SK-N-SH (cell line): ENCODE data around the gene TEAD1. TPM values are rescaled to one million over a fixed set of nuclear protein-coding genes. Genes with fewer than 3 reads are reported as not detected.

Source experiments
- CTCF ChIA-PET: fragments of 300-600, 350-600 bp; formaldehyde crosslinking; extraction: SDS; loops from one replicate; lab custom pipeline; 2021; lab: Yijun Ruan, JAX
- POLR2A ChIA-PET: fragments of 350-600 bp; sonication (Branson Sonifier 250); formaldehyde crosslinking; extraction: SDS; loops from one replicate; lab custom pipeline; 2020; ENCODE audit warnings: antibody characterized with exemption, inconsistent platforms; lab: Yijun Ruan, JAX
- DNase-seq: peaks from one replicate; pipeline ENCODE4 v3.0.0; 2012
- H2AFZ ChIP-seq: fragments of 200-600 bp; sonication (generic); 2 replicates; pipeline ENCODE4 v1.8.1; 2016; ENCODE audit warnings: antibody characterized with exemption, mild to moderate bottlenecking, low read depth
- H3F3A ChIP-seq: fragments of 200-600 bp; sonication (generic); replicated peaks from 2 replicates; pipeline ENCODE3; 2016; ENCODE audit warnings: antibody characterized with exemption, mild to moderate bottlenecking; ENCODE audit not compliant: insufficient read depth
- H3K27ac ChIP-seq, 2 experiments: fragments of 200-500 bp in 1 of 2; fragments of 200-600 bp in 1 of 2; sonication (Bioruptor generic) in 1 of 2; sonication (generic), shearing (Covaris generic) in 1 of 2; 2 replicates each; pipeline versions ENCODE4 v1.5.1 to v1.6.1; 2014 to 2016; ENCODE audit warnings: low read depth in 2 of 2, inconsistent platforms in 1 of 2, low read length in 1 of 2, mild to moderate bottlenecking in 1 of 2, mixed read lengths in 1 of 2
- H3K27me3 ChIP-seq: fragments of 200-600 bp; sonication (generic), shearing (Covaris generic); 2 replicates; pipeline ENCODE4 v1.6.1; 2016; ENCODE audit warnings: mixed run types; ENCODE audit not compliant: insufficient read depth
- H3K36me3 ChIP-seq, 2 experiments: fragments of 200-500 bp in 1 of 2; fragments of 200-600 bp in 1 of 2; sonication (Bioruptor generic) in 1 of 2; sonication (generic) in 1 of 2; replicated peaks in 1 of 2; 2 replicates each; pipeline versions ENCODE3 to v1.5.1; 2014 to 2016; ENCODE audit warnings: low read length in 1 of 2, mild to moderate bottlenecking in 1 of 2; ENCODE audit not compliant: insufficient read depth in 2 of 2, control insufficient read depth in 1 of 2
- H3K4me1 ChIP-seq, 2 experiments: fragments of 200-500 bp in 1 of 2; fragments of 200-600 bp in 1 of 2; sonication (Bioruptor generic) in 1 of 2; sonication (generic), shearing (Covaris generic) in 1 of 2; 2 replicates each; pipeline versions ENCODE4 v1.5.1 to v1.6.1; 2014 to 2016; ENCODE audit warnings: low read depth in 1 of 2, low read length in 1 of 2, mixed run types in 1 of 2; ENCODE audit not compliant: insufficient read depth in 2 of 2, control insufficient read depth in 1 of 2
- H3K4me2 ChIP-seq: fragments of 200-600 bp; sonication (generic), shearing (Covaris generic); 2 replicates; pipeline ENCODE4 v1.6.1; 2017; ENCODE audit warnings: mixed run types
- H3K4me3 ChIP-seq, 2 experiments: fragments of 200-500 bp in 1 of 2; fragments of 200-600 bp in 1 of 2; sonication (Bioruptor generic) in 1 of 2; sonication (generic), shearing (Covaris generic) in 1 of 2; 2 replicates each; pipeline versions ENCODE4 v1.5.1 to v1.8.1; 2014 to 2016; ENCODE audit warnings: low read depth in 2 of 2, inconsistent platforms in 1 of 2, low read length in 1 of 2, mild to moderate bottlenecking in 1 of 2, mixed read lengths in 1 of 2, moderate library complexity in 1 of 2
- H3K79me2 ChIP-seq: fragments of 200-600 bp; sonication (generic); 2 replicates; pipeline ENCODE4 v1.8.1; 2017; ENCODE audit warnings: mild to moderate bottlenecking; ENCODE audit not compliant: insufficient read depth
- H3K9ac ChIP-seq: fragments of 200-600 bp; sonication (generic); 2 replicates; pipeline ENCODE4 v1.6.1; 2017; ENCODE audit warnings: mixed run types
- H3K9me2 ChIP-seq: fragments of 200-600 bp; sonication (generic); 2 replicates; pipeline ENCODE4 v1.6.1; 2017; ENCODE audit warnings: mixed run types
- H3K9me3 ChIP-seq: fragments of 200-600 bp; sonication (generic); 2 replicates; pipeline ENCODE4 v1.6.1; 2017; ENCODE audit warnings: mixed run types, mild to moderate bottlenecking, moderate library complexity
- H4K20me1 ChIP-seq: fragments of 200-600 bp; sonication (generic); 2 replicates; pipeline ENCODE4 v1.6.1; 2017; ENCODE audit warnings: mild to moderate bottlenecking, mixed run types; ENCODE audit not compliant: insufficient read depth
- CHD2 ChIP-seq: fragments of 150-350 bp; IDR thresholded peaks from 2 replicates; pipeline ENCODE4 v1.6.1; 2018; ENCODE audit warnings: low read length; ENCODE audit not compliant: partially characterized antibody
- ELF1 ChIP-seq: IDR thresholded peaks from 2 replicates; pipeline ENCODE4 v1.4.0; 2012
- EZH2phosphoT487 ChIP-seq: fragments of 200-600 bp; sonication (generic); IDR thresholded peaks from 2 replicates; pipeline ENCODE4 v1.6.1; 2017; ENCODE audit warnings: low read depth, mixed run types, mild to moderate bottlenecking, antibody characterized with exemption, moderate library complexity, borderline replicate concordance
- FOSL2 ChIP-seq: IDR thresholded peaks from 2 replicates; pipeline ENCODE4 v1.4.0; 2012; ENCODE audit warnings: low read depth, mild to moderate bottlenecking, moderate library complexity, borderline replicate concordance
- MEF2A ChIP-seq: IDR thresholded peaks from 2 replicates; pipeline ENCODE4 v1.4.0; 2012; ENCODE audit warnings: low read depth, borderline replicate concordance
- MXI1 ChIP-seq: IDR thresholded peaks from 2 replicates; pipeline ENCODE4 v1.6.1; 2012; ENCODE audit warnings: mild to moderate bottlenecking, low read depth, low read length, improper control_type of control experiment
- NFIC ChIP-seq: IDR thresholded peaks from 2 replicates; pipeline ENCODE4 v1.4.0; 2012; ENCODE audit warnings: borderline replicate concordance
- POLR2AphosphoS5 ChIP-seq: IDR thresholded peaks from 2 replicates; pipeline ENCODE4 v1.6.1; 2012; ENCODE audit warnings: low read depth, low read length
- RAD21 ChIP-seq: IDR thresholded peaks from 2 replicates; pipeline ENCODE4 v1.6.1; 2012; ENCODE audit warnings: mild to moderate bottlenecking, low read length
- RFX5 ChIP-seq: IDR thresholded peaks from 2 replicates; pipeline ENCODE4 v1.6.1; 2012; ENCODE audit warnings: mild to moderate bottlenecking, improper control_type of control experiment, low read length
- SMC3 ChIP-seq: IDR thresholded peaks from 2 replicates; pipeline ENCODE4 v1.6.1; 2012; ENCODE audit warnings: low read depth, low read length, improper control_type of control experiment
- TAF1 ChIP-seq: IDR thresholded peaks from 2 replicates; pipeline ENCODE4 v1.6.1; 2012; ENCODE audit warnings: low read depth, mild to moderate bottlenecking, low read length, moderate library complexity, borderline replicate concordance
- YY1 ChIP-seq: IDR thresholded peaks from 2 replicates; pipeline ENCODE4 v1.4.0; 2012; ENCODE audit warnings: low read depth, mild to moderate bottlenecking
- WGBS: methylation state at CpG from one replicate; pipeline ENCODE4 v1.1.6; 2017; ENCODE audit warnings: low lambda C conversion rate; 5-methylcytosine and 5-hydroxymethylcytosine counted together
- polyA plus RNA-seq, 3 experiments: library from polyadenylated mRNA; depleted of rRNA; stranded (reverse); fragments of >200 nt; gene quantifications; 2 replicates each; pipeline ENCODE4 v1.2.3, GENCODE V29; 2012
- TF ChIP-seq, protein P1 (sequence below): IDR thresholded peaks from 2 replicates; pipeline ENCODE4 v1.4.0; 2012; ENCODE audit warnings: low read depth, borderline replicate concordance
- TF ChIP-seq, protein P2 (sequence below): fragments of 150-350 bp; IDR thresholded peaks from 2 replicates; pipeline ENCODE4 v1.6.1; 2017; ENCODE audit warnings: antibody characterized with exemption, low read length, low read depth, borderline replicate concordance
- TF ChIP-seq, protein P3 (sequence below): IDR thresholded peaks from 2 replicates; pipeline ENCODE4 v1.4.0; 2012; ENCODE audit warnings: low read depth, borderline replicate concordance
- TF ChIP-seq, protein P4 (sequence below): fragments of 150-350 bp; IDR thresholded peaks from 2 replicates; pipeline ENCODE4 v1.6.1; 2016; ENCODE audit warnings: mild to moderate bottlenecking, low read depth, low read length

Gene TEAD1
- polyA plus RNA-seq, 1 of the 3 experiments (the other 2 are of a cell fraction) = 31.2 TPM

DNA sequence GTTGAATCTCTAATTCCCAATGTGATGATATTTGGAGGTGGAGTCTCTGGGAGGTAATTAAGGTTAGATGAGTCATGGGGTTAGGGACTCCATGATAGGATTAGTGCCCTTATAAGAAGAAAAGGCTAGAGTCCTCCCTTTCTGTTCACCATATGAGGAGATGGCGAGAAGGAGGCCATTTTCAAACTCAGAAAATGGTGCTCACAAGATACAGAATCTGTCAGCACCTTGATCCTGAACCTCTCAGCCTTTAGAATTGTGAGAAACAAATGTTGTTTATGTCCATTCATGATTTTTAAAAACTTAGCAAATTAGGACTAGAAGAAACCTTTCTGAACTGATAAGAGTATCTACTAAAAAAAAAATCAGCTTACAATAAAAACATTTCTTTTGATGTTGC lies 277.2 kb downstream of the TEAD1 start:
- H3K9ac ChIP-seq = no peak overlapping the region
- H3K9me2 ChIP-seq = no peaks in the 10 kb centered on the region
- H3K27ac ChIP-seq = no peak overlapping the region
- H3K4me1 ChIP-seq = no peaks in the 10 kb centered on the region
- H3K79me2 ChIP-seq = no peaks in the 10 kb centered on the region
- TF ChIP-seq MEF2A = no peak
- TF ChIP-seq, protein P1, sequence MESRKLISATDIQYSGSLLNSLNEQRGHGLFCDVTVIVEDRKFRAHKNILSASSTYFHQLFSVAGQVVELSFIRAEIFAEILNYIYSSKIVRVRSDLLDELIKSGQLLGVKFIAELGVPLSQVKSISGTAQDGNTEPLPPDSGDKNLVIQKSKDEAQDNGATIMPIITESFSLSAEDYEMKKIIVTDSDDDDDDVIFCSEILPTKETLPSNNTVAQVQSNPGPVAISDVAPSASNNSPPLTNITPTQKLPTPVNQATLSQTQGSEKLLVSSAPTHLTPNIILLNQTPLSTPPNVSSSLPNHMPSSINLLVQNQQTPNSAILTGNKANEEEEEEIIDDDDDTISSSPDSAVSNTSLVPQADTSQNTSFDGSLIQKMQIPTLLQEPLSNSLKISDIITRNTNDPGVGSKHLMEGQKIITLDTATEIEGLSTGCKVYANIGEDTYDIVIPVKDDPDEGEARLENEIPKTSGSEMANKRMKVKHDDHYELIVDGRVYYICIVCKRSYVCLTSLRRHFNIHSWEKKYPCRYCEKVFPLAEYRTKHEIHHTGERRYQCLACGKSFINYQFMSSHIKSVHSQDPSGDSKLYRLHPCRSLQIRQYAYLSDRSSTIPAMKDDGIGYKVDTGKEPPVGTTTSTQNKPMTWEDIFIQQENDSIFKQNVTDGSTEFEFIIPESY = no peak
- TF ChIP-seq FOSL2 = no peak
- TF ChIP-seq YY1 = no peak
- no peak for TF ChIP-seq POLR2AphosphoS5
- TF ChIP-seq RAD21 = no peak
- TF ChIP-seq, protein P2, sequence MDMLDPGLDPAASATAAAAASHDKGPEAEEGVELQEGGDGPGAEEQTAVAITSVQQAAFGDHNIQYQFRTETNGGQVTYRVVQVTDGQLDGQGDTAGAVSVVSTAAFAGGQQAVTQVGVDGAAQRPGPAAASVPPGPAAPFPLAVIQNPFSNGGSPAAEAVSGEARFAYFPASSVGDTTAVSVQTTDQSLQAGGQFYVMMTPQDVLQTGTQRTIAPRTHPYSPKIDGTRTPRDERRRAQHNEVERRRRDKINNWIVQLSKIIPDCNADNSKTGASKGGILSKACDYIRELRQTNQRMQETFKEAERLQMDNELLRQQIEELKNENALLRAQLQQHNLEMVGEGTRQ = no peak
- TF ChIP-seq SMC3 = no peak
- TF ChIP-seq, protein P3, sequence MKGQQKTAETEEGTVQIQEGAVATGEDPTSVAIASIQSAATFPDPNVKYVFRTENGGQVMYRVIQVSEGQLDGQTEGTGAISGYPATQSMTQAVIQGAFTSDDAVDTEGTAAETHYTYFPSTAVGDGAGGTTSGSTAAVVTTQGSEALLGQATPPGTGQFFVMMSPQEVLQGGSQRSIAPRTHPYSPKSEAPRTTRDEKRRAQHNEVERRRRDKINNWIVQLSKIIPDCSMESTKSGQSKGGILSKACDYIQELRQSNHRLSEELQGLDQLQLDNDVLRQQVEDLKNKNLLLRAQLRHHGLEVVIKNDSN = no peak
- TF ChIP-seq EZH2phosphoT487 = no peak
- TF ChIP-seq, protein P4, sequence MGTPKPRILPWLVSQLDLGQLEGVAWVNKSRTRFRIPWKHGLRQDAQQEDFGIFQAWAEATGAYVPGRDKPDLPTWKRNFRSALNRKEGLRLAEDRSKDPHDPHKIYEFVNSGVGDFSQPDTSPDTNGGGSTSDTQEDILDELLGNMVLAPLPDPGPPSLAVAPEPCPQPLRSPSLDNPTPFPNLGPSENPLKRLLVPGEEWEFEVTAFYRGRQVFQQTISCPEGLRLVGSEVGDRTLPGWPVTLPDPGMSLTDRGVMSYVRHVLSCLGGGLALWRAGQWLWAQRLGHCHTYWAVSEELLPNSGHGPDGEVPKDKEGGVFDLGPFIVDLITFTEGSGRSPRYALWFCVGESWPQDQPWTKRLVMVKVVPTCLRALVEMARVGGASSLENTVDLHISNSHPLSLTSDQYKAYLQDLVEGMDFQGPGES = no peak
- TF ChIP-seq NFIC = no peak
- TF ChIP-seq ELF1 = no peak
- TF ChIP-seq, all 33 proteins: peak for 0
- no peak overlapping the region for H3K4me2 ChIP-seq
- ChIA-PET CTCF (no interaction called here), POLR2A (no interaction called here)
- no peak overlapping the region for H3K4me3 ChIP-seq
- DNase-seq = no peak
- peaks cover 26% of the 10 kb centered on the region for H3F3A ChIP-seq
- 79% methylated on average over 1 of the region's 1 CpG for WGBS
- H3K9me3 ChIP-seq = peaks cover 12% of the 10 kb centered on the region; the same call in 1 of the 2 replicates
- no peaks in the 10 kb centered on the region for H3K27me3 ChIP-seq
- no peak overlapping the region for H2AFZ ChIP-seq
- no peaks in the 10 kb centered on the region for H4K20me1 ChIP-seq
- H3K36me3 ChIP-seq = no peaks in the 10 kb centered on the region

DNA sequence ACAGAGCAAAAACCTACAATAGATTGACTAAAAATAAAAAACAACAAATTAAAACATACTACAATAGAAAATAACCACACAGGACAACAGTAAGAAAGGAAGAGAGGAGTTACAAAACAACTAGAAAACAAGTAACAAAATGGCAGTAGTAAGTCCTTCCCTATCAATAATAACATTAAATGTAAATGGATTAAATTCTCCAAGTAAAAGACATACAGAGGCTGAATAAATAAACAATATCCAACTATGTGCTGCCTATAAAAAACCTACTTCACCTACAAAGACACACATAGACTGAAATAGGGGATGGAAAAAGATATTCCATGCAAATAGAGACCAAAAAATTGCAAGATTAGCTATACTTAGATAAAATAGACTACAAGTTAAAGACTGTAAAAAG lies 277.9 kb downstream of the TEAD1 start:
- Histone ChIP-seq H3K9me2 (no peaks in the 10 kb centered on the region), H3K27ac (no peak overlapping the region), H3F3A (peaks cover 21% of the 10 kb centered on the region), H2AFZ (no peak overlapping the region), H3K27me3 (no peaks in the 10 kb centered on the region), H3K4me3 (no peak overlapping the region), H3K9ac (no peak overlapping the region), H4K20me1 (no peaks in the 10 kb centered on the region), H3K9me3 (peaks cover 5% of the 10 kb centered on the region; the same call in 1 of the 2 replicates), H3K79me2 (no peaks in the 10 kb centered on the region), H3K4me1 (no peaks in the 10 kb centered on the region), H3K4me2 (no peak overlapping the region), H3K36me3 (no peaks in the 10 kb centered on the region)
- POLR2A ChIA-PET = no interaction called here
- TF ChIP-seq TAF1 (no peak), CHD2 (no peak), MXI1 (no peak), POLR2AphosphoS5 (no peak), ELF1 (no peak), RFX5 (no peak)
- CTCF ChIA-PET = interaction anchor here (0.6 to 1.9 kb wide), 2 partner anchors 10 to 940 kb away, joined by 3 to 8 read pairs; no protein-coding TSS in a partner anchor
- no peak for DNase-seq
